Measurements from ENCODE around the gene SLC2A8.

- TF ChIP-seq CTCF (IDR thresholded peaks at IDR 0.05) (no peak), EP300 (IDR thresholded peaks at IDR 0.05; ENCODE audit: low read depth) (no peak), POLR2A (IDR thresholded peaks at IDR 0.05) (no peak), POLR2AphosphoS5 (IDR thresholded peaks at IDR 0.05) (no peak)
Measured at GRCh38 chr9:127386981-127387380, 10.0 kb upstream of the SLC2A8 start.
